ENCODE results near the gene MEPCE.
"Not testable (repeated sequence)": the region's sequence is repeated elsewhere in the genome, so short reads cannot be mapped to it uniquely, and the experiment has no call there.

The MEPCE gene

GRCh38 chr7:100429637-100430492, at the start of gene MEPCE:
Gene MEPCE, plus strand, starts transcription at chr7:100429831. Its CDS starts 188 bp downstream, at chr7:100430019.
- peak; percentile 98 for DNase-seq

- DNase-seq, result no peak
Measured at GRCh38 chr7:100380196-100380595, 49.4 kb upstream of the MEPCE start.

- not testable (repeated sequence) for DNase-seq
Measured at GRCh38 chr7:100381531-100382233, 47.9 kb upstream of the MEPCE start.

GRCh38 chr7:100382234-100382853, 47.3 kb upstream of the MEPCE start:
- peak; percentile 12 for DNase-seq

GRCh38 chr7:100384628-100385294, 44.9 kb upstream of the MEPCE start:
- no peak for DNase-seq

- no peak for DNase-seq
Measured at GRCh38 chr7:100386940-100387339, 42.7 kb upstream of the MEPCE start.

GRCh38 chr7:100387695-100388094, 41.9 kb upstream of the MEPCE start:
- DNase-seq, result no peak

GRCh38 chr7:100389437-100390088, 40.1 kb upstream of the MEPCE start:
- no peak for DNase-seq

- DNase-seq, result no peak
Measured at GRCh38 chr7:100390286-100391009, 39.2 kb upstream of the MEPCE start.

- no peak for DNase-seq
Measured at GRCh38 chr7:100393233-100393905, 36.3 kb upstream of the MEPCE start.

- no peak for DNase-seq
Measured at GRCh38 chr7:100394077-100394476, 35.6 kb upstream of the MEPCE start.

GRCh38 chr7:100396421-100396982, 33.1 kb upstream of the MEPCE start:
- no peak for DNase-seq

- DNase-seq, result no peak
Measured at GRCh38 chr7:100397315-100398081, 32.1 kb upstream of the MEPCE start.

- no peak for DNase-seq
Measured at GRCh38 chr7:100398239-100398638, 31.4 kb upstream of the MEPCE start.

- no peak for DNase-seq
Measured at GRCh38 chr7:100400041-100400440, 29.6 kb upstream of the MEPCE start.

GRCh38 chr7:100400656-100401055, 29.0 kb upstream of the MEPCE start:
- DNase-seq, result peak; percentile 14

GRCh38 chr7:100401811-100402210, 27.8 kb upstream of the MEPCE start:
- DNase-seq, result no peak

- no peak for DNase-seq
Measured at GRCh38 chr7:100402241-100402640, 27.4 kb upstream of the MEPCE start.

GRCh38 chr7:100406767-100407166, 22.9 kb upstream of the MEPCE start:
- peak; percentile 50 for DNase-seq

Data from fibroblast of skin of right biceps (primary cell).